Glomerular visceral epithelial cell (primary cell): ENCODE data around the gene ZFYVE9.

Source experiments
- DNase-seq: peaks from one replicate; pipeline ENCODE4 v3.0.0-alpha.2; 2016; ENCODE audit errors: extremely low spot score

ZFYVE9 gene

DNA sequence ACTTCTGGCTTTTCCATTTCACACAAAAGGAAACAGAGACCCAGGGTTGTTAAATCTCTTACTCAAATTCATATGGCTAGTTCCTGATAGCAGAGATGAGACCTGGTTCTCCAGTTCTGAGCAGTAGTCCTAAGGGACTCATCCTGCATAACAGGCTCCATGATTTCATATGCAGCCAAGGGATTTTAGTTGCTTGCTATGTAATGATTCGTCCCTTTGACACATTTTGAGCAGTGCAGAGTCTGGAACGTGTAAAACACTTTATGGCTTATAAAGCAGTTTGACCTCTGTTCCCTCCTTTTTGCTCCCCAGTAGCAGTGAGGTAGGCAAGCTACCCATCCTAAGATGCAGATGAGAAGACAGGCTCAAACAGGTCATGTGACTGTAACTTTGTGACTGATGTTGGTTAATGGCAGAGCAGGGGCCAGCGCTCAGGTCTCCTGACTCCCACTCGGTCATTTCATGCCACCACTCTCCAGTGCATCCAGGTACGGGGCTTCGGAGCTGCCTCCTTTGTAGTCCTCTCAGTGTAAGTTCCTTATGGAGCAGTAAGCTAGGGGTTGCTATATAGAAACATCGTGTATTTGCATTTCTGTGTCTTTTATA is 199.9 kb downstream of the ZFYVE9 start:
- no peak for DNase-seq

DNA sequence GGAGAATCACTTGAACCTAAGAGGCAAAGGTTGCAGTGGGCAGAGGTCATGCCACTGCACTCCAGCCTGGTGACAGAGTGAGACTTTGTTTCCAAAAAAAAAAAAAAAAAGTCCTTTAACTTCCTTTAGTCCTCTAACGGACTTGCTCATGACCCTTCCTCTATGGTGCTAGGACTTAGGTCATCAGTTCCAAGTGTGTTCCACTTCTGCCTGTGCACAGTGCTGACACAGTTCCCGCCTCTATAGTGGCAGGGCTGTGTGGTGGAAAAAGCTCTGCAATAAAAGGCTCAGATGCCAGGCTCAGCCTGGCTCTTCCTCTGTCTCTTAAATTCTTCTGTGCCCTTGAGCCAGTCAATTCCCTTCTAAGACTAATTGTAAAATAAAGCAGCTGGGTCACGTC is 202.1 kb downstream of the ZFYVE9 start:
- no peak for DNase-seq

DNA sequence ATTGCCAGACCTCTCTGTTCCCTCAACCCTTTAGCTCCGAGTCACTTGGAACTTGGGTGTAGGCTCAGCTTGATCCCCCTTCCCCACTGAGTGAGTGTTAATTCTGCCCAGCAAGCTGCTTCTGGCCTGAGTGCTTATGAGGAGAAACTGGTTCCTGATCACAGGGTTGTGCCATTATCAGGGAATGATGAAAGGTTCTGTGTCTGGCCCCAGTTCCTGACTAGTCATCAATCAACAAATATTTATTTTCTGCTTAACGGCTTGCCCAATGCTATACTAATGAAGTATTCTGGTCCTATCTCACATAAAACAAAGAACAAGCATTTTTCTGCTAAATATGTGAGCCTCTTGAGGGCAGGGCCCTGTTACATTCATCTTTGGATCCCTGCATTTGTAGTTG is 203.4 kb downstream of the ZFYVE9 start:
- no peak for DNase-seq

DNA sequence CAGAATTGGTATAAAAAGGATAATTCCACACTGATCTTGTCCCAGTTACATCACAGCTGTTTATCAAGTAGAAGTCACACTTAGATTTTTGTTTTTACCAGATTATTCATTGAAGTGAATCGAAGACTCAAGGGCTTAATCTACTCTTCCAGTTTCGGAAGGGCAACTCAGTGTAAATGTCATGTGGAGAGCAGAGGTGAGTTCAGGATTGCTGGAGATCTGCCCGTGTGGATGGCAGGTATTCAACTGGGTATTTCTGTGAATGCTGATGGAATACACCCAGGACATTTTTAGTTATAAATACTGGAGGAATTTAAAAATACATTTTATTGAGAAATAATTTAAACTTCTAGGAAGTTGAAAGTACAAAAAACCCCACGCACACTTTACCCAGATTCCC is 204.8 kb downstream of the ZFYVE9 start:
- DNase-seq, result no peak

DNA sequence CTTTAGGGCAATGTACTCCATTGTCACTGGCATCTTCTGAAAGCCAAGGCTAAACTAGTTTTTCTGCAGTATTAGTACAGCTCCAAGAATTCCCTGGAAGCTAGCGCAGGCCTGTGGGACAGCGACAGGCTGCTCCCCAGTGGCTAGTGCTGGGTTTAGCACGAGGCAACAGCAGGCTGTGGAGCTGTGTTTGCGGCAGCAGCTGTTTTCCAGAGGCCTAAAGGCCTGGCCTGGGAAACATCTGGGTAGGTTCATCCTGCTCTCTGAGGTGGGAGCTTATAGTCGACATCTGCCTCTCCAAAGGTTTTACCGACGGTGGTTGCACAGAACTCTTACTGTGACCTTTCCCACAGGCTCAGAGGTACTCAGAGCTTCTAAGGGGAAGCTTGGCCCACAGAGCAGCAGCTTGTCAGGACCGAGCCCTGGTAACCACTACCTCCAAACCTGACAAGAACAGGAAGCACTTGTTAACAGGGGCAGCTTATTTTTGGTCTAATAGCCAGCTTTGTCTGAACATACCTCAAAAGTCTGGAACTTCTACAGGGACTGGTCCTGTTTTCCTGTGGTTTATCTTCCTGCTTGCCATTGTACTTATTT is 206.9 kb downstream of the ZFYVE9 start:
- peak; percentile 21 for DNase-seq

DNA sequence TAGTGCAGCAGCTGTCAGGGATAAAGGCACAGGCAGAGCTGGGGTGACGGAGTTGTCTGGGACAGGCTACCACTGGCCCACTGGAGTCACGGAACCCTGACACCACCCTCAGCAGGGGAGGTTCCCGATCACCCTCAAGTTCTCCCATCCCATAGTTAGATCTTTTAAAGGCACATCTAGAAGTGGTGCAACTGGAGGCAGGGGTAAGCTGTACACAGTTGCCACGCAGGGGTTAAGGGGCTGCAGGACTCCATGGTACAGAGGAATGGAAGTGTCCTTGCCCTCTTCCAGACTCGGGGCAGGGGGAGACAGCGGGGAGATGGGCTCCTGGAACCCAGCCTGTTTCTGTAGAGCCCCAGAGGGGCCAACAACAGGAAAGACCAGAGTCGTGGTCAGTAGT is 210.8 kb downstream of the ZFYVE9 start:
- DNase-seq, result no peak

DNA sequence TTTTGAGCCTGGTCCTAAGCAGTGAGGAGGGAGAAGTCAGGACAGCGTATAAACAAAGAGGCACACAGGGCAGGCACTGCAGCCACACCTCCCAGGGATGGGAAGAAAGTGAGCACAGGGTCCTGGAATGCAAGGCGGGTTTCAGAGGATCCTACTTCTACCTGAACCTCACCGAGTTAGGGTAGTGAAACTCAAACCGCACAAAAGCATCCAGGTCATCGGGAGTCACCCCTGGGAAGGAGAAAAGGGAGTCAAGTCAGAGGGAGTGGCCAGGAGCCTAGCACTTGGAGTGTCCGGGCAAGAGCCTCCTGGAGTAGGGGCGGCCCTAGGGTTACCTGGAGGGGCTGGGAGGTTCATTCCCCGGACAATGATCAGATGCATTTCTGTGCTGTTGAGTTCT is 213.5 kb downstream of the ZFYVE9 start:
- DNase-seq, result no peak

DNA sequence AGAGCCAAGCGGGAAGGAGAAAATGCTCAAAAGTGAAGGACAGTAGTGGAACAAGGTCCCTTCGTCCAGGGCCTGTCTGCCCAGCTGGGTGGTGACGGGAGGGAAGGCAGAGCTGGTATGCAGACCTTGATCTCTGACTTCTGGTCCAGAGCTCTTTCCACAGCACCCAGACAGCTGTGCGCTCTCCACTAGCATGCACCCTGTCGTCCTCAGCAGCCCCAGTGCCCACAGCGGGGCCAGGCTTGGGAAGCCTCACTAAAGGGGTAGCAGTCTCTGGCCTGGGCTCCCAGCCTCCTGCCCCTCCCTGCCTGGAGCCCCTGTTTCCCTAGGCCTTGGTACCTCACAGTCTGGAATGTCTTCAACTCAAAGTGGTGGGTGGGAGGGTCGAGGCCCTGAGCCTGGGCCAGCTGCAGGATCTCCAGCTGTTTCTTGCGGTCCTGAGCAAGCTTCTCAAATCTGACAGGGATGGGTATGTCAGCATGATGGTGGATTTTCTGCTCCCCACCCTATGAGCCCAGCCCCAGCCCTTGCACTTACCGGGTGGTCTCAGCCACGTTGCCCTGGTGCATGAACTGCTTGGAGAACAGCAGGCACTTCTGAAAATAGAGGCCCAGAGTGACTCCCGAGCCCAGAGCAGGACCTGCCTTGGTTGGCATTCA is 214.1 kb downstream of the ZFYVE9 start:
- no peak for DNase-seq

DNA sequence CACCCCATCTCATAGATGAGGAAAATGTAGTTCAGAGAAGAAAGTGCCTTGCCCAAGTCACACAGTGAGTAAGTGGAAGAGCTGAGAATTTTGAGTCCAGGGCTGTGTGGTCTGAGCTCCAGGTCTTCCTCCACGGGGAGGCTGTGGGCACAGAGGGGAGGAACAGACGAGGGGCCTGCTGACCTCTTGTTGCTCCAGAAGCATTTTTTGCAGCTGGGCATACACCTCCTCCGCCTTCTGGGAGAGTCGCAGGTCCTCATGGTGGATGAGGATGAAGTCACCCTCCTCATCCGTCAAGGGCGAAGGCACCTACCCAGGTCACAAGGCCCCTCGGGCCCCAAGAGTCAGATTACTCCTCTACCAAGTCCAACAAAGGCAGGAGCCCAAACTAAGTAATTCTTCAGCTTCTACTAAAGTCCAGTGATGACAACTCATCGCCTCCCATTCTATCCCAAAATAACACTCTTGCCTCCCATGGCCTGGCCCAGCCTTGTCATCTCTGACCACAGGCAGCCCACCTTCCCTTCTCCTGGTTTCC is 215.0 kb downstream of the ZFYVE9 start:
- no peak for DNase-seq

DNA sequence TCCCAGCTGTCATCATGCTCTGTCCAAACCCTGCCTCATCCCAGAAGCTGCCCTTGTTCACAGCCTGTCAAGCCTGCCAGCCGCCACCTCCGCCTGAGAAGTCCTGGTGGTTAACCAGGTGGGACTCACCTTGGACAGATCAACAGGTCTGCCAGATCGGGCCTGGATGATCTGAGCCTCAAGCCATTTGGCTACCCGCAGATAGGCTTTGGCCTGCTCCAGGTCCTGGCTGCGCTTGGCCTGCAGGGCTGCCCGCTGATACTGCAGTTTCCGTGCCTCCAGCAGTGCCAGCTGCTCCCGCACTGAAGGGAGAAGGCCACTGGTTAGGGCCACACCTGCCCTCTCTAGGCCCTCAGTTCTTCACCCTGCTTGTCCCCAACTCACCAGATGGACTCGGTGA is 215.5 kb downstream of the ZFYVE9 start:
- DNase-seq, result no peak

DNA sequence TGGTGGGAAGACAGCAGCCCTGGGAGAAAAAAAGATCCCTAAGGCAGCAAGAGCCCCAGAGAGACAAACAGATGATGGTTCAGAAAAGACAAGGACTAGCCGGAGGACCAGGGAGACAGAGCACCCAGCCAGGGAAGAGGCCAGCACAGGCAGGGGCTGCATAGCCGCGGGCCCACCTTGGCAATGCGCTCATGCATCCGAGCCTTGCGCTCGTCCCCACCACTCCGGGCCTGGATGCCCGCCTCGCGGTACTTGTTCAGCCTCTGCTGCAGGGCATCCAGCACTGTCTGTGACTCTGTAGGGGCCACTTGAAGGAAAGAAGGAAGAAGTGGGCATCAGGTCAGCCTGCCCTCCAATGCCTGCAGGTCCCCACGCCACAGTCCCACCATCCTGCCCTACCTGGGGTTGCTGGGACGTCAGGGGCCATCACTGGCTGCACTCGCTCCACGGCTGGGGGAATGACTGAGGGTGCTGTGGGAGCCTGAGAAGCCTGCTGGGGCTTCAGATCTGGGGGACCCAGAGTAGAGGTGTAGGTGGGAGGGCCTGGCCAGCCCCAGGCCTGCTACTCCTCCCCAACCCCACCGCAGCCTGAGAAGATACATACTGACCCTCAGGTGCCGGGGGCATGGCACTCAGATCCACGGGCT is 217.1 kb downstream of the ZFYVE9 start:
- no peak for DNase-seq

DNA sequence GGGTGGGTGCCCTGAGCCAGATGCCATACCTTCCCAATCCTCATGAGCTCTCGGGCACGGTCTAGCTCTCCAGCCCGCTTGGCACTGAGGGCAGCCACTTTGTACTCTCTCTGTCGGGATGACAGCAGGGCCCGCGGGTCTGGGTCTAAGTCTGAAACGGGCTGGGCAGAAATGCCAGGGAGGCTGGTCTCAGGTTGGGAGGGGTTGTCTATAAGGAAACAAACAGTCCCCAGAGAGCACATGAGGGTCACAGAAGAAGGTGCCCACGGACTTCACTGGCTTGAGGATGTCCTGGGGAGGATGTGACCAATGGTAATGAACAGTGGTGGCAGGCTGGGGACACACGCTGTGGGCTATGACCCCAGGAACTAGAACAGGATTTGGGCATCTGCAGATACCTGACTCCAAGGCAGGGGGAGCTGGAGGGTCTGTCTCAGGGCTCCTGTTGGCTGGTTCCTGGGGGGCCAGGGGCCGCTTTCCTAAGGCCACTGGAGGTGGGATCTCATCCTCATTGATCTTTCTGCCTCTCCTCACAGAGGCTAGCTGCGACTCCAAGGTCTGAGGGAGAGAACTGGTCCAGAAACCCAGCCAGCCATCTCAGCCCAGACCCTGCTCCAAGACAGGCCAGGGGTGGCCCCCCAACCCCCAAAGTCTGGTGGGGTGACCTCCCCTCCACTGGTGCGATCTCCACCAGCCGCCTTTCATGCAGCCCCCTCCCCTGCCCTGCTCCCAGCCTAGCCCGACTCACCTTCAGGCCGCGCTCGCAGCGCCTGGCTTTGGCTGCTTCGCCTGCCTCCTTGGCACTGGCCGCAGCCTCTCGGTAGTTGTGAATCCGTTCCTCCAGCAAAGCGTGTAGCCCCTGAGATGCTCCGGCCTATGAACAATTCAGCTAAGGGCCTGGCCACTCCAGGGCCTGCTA is 218.0 kb downstream of the ZFYVE9 start:
- no peak for DNase-seq

DNA sequence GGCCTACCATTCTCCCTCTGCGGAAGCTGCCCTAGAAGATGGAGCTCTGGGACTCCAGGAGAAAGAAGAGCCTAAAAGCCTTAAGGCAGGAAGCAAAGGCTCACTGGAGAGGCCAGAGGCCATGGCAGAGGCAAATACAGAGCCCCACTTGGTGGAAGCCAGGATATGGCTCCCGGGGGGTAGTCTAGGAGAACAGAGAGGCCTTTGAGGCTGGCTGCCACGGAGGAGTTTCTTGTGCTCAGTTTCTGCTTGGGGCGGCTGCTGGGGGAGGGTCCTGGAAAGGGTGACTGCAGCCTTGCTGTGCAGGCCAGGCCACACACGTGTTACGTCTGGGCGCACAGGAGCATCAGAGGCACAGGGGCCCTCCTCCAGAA is 218.7 kb downstream of the ZFYVE9 start:
- DNase-seq, result no peak

DNA sequence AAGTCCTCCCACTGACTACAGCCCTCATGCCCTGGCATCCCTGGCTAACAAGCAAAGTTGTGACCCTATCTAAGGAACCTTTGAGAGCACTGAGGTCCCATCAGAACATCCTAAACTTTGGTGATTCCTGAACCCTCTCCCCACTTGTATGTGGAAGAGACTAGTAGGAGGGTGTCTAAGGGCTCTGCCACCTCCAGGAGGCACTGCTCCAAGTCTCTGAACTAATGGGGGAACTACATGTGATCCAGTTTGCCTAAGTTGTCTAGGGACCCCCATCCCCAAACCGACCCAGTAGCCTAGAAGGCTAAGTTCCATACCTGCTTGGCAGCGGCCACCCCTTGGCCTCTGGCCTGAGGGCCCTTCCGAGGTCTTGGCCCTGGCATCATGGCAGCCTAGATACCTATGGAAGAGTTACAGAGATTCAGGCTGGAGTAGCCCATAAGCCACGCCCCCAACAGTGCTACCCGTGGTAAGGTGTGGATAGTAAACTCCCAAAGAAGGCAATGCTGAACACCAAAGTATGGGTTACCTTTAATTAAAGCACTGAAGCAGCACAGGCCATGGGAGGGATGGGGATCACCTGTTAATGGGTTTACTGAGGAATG is 222.4 kb downstream of the ZFYVE9 start:
- DNase-seq, result no peak

DNA sequence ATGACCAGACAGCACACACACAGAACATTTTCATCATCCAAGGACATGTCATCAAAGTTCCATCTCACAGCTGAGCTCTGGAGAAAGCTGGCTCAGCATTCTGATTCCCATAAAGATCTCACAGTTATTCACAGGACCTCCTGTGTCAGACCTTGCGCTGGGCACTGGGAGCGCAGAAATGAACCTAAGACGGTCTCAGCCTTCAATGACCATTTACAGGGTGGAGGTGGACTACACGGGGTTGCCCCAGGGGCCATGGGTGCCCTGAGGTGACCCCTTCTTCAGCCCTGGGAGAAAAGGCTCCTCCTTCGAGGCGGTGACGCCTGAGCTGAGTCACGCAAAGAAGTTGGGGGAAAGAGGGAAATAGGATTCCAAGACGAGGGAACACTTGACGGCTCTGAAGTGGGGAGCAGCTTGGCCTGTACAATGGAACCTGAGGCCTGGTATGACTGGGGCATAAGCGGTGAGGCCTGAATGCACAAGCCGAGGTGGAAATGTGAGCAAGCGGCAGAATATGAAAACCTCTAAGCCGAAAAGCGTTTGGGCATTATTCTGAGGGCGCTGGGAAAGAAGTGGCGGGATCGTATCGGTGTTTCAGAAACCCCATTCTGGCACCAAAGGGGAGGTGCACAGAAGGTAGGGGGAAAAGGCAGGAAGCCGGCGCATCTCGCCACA is 223.3 kb downstream of the ZFYVE9 start:
- peak; percentile 74 for DNase-seq

DNA sequence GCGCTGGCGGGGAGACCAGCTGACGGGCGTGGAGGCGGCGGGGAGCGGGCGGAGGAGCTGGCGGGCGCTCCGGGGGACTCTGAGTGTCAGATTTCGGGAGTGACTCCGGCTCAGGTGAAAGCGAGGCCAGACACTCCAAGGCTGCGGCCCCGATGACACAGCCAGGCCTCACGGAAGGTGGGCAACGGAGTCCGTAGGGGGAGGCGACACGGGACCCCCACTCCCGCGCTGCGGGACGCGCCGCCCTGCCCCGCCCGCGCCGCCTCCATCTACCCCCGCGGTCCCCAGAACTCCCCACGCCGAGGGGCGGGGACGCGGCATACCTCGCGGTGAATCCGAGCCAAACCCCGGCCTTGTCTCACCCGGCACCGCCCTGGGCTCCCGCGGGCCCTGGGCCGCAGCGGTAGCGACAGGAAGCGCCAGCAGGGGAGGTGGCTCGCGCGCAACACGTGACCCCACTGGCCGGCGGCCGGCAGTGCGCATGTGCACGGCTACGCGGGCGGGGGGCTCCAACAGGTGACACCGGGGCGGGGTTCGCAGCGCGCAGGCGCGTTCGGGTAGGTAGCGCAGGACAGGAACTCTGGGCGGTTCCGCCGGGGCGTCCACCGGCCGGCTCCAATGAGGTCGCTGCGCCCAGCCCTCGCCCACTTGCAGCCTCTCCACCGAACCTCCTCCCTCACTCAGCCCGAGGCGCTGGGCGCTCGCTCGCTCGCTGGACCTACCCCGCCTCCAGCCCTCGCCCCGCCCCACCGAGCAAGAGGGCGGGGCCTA is 224.0 kb downstream of the ZFYVE9 start, which contains the start of gene CC2D1B:
Gene CC2D1B (minus strand): TSS at position 460 of the 771 bp plus-strand sequence. CDS start 1,585 bp downstream, outside the sequence.
- DNase-seq, result peak; percentile 99

DNA sequence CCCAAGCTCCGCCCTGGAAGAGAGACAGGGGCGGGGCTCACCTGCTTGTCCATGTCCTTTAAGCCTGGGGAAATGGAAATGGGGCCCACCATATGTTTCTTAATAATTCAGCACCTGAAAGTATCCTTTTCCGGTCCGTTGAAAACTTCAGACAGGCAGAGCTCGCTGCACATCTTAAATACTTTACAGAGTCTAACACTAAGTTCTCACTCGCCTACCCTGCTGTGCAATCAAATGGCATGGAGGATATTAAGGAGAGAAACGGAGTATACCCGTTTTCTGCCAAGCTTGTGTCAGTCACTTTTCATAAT is 224.6 kb downstream of the ZFYVE9 start:
- no peak for DNase-seq

DNA sequence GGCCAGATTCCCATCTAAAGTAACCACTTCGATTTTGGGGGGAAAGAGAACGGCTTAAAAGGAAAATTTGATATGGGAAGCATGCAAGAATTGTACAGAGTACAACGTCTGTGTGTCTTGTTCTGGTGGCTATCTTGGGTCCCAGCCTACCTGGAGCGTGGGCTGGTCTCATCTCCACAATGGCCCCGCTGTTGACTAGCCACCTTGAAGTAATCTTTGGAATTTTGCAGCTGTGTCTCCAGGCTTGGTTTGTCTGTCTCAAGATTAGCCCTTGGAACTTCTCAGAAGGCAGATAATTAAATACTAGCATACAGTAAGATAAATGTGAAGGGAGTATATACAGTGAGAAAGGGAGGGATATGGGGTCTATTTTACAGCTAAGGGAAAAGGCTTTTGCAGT is 225.4 kb downstream of the ZFYVE9 start:
- no peak for DNase-seq

DNA sequence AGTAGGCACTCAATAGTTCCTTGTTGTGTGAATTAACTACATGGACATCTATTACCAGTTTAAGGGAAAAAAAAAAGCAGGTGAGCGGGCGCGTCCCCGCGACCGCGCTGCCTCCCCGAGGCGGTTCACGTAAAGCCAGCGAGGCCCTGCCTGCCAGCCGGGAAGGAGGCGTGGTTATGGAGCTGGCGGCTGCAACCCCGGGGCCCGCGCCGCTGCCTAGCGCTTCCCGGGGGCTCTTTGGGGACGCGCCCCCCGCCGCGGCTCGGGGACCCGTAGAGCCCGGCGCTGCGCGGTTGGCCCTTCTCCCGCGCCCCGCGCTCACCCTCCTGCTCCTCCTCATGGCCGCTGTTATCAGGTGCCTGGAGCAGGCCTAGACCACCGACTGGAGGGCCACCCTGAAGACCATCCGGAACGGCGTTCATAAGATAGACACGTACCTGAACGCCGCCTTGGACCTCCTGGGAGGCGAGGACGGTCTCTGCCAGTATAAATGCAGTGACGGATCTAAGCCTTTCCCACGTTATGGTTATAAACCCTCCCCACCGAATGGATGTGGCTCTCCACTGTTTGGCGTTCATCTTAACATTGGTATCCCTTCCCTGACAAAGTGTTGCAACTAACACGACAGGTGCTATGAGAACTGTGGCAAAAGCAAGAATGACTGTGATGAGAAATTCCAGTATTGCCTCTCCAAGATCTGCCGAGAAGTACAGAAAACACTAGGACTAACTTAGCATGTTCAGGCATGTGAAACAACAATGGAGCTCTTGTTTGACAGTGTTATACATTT is 226.7 kb downstream of the ZFYVE9 start:
- DNase-seq, result peak; percentile 45
